ENCODE measurements around the gene KIAA2012.

KIAA2012 gene
- 0 to 0.27 (median 0.06) reads per million in 4 experiments for total RNA-seq

GRCh38 chr2:202072737-202073401, at the start of gene KIAA2012:
TSS of gene KIAA2012 (plus strand) at chr2:202073255. CDS start at chr2:202073628, 373 bp downstream.
- no peak for DNase-seq

DNA sequence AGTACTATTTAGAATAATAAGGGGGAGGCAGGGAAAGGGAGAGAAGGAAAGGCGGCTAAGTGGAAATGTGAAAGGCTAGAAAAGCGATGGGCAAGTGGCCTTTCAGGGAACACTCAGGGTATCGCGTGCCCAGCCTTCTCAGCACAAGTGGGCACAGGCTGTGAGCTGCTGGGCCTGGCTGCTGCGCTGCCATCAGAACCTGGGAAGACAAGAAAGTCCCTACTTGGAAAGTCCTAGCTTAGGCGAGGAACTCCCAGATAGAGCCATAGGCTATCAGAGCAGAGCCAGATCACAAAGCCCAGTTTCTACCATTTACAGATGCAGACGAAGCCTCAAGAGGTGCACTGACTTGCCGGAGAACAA, 49.2 kb upstream of the KIAA2012 start:
- DNase-seq = no peak

DNA sequence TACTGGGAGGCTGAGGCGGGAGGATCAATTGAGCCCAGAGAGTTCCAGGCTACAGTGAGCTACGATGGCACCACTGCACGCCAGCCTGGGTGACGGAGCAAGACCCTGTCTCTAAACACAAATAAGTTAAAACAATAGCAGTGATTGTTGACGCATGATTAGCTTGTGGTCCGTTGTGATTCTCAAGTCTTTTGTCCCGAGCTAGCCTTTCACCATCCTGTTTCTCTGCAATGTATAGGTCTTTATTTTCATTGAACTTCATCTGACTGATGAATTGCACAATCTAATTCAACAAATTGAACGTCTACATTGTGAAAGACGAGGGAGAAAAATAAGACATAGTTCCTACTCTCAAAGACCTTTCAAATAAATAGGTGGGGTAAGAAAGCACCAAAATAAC, 48.2 kb upstream of the KIAA2012 start:
- no peak for DNase-seq

GRCh38 chr2:202025816-202026215, 47.2 kb upstream of the KIAA2012 start:
- no peak for DNase-seq

DNA sequence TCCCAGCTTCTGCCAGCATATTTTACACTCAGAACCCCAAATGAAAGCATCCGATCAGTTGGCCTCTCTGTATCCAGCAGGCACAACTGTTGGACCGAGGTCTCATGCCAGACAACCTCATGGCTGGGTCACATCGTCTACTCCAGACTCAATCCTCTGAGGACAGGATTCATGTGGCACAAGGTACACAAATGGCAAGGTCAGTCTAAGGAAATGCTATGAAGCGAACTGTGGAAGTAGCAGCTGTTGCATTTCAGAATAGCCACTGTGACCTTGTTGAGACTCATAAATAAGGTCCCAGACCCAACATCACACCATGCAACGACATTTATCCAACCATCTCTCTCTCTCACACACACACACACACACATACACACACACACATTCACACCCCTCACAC, 46.5 kb upstream of the KIAA2012 start:
- DNase-seq = no peak

- no peak for DNase-seq
Measured at GRCh38 chr2:202030691-202031090, 42.4 kb upstream of the KIAA2012 start.

- no peak for DNase-seq
Measured at GRCh38 chr2:202031246-202031951, 41.7 kb upstream of the KIAA2012 start.

DNA sequence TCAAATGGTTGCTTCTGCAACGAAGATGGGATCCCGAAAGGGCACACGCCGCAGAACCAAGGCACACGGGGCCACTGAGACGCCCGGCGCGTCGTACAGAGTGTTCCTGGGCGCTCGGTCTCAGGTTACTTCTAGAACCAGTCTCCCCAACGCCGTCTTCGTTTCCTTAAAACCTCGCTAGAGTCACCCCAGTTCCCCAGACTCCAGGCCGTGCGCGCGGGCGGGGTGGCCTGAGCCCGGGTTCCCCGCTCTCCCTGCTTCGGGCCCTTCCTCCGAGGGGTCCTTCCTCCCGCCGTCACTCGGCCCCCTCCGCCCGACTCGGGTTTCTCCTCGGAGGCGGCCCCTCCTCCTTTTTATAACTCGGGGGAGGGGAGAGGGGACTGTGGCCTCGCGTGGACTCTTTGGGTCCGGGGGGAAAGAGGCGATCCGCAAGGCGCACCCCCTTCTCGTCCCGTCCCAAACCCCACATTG, 40.2 kb upstream of the KIAA2012 start:
- DNase-seq = no peak

DNA sequence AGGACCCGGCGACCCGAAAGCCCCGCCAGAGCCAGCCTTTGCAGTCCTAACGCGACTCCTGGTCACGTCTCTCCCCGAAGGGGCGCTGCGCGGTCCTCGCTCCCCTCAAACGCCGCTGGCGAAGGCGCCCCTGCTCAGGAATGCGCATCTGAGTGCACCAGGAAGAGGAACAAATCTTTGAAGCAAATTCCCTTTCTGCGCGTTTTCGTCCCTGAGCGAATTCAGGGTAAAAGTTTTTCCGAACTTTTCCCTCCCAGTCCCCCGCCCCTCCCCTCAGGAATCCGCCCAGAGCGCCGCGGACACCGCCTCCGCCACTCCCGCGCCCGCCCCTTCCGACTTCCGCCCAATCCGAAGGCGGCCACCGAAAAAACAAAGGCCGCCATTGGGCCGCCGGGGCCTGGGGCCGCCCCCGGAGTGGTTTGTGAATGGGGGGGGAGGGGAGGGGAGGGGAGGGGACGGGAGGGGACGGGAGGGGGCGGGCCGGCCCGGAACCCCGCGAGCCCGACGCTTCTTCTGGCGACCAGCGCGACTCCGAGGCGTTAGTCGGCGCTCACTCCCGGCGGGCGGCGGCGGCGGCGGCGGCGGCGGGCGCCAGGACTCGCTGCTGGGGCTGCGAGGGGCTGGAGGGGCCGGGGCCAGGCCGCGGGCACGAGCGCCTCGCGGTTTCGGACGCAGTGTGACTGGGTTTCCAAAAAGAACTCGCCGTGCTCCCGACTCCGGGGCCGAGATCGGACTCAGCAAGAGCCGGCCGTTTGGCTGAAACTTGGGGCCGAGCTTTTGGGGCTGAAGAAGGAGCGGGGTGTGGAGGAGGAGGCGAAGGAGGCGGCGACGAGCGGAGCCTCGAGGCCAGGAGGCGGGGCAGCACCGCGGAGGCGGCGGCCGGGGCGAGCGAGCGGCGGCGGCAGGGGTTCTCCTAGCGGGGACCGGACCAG, 39.5 kb upstream of the KIAA2012 start, which contains the start of gene FZD7:
Gene FZD7, plus strand, starts transcription at position 539 of the 932 bp plus-strand sequence. CDS start 793 bp downstream, outside the sequence.
- DNase-seq = peak; percentile 75

DNA sequence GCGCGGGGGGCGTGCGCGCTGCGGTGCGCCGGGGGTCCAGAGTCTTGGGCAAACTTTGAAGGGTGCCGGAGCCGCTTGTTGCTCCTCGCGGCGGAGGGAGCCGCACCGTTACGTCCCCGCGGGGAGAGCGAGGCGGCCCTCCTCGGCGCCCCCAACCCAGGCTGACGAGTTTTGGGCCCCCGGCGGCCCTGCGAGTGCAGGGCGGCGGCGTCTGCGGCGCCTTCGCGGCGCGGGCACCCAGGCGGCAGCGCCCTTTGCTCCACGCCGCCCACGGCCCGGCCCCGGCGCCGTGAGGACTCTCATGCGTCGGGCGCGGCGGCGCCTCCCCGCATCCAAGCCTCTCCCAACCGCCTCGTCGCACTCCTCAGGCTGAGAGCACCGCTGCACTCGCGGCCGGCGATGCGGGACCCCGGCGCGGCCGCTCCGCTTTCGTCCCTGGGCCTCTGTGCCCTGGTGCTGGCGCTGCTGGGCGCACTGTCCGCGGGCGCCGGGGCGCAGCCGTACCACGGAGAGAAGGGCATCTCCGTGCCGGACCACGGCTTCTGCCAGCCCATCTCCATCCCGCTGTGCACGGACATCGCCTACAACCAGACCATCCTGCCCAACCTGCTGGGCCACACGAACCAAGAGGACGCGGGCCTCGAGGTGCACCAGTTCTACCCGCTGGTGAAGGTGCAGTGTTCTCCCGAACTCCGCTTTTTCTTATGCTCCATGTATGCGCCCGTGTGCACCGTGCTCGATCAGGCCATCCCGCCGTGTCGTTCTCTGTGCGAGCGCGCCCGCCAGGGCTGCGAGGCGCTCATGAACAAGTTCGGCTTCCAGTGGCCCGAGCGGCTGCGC, 38.6 kb upstream of the KIAA2012 start:
- no peak for DNase-seq

DNA sequence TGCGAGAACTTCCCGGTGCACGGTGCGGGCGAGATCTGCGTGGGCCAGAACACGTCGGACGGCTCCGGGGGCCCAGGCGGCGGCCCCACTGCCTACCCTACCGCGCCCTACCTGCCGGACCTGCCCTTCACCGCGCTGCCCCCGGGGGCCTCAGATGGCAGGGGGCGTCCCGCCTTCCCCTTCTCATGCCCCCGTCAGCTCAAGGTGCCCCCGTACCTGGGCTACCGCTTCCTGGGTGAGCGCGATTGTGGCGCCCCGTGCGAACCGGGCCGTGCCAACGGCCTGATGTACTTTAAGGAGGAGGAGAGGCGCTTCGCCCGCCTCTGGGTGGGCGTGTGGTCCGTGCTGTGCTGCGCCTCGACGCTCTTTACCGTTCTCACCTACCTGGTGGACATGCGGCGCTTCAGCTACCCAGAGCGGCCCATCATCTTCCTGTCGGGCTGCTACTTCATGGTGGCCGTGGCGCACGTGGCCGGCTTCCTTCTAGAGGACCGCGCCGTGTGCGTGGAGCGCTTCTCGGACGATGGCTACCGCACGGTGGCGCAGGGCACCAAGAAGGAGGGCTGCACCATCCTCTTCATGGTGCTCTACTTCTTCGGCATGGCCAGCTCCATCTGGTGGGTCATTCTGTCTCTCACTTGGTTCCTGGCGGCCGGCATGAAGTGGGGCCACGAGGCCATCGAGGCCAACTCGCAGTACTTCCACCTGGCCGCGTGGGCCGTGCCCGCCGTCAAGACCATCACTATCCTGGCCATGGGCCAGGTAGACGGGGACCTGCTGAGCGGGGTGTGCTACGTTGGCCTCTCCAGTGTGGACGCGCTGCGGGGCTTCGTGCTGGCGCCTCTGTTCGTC, 37.7 kb upstream of the KIAA2012 start:
- DNase-seq = no peak

DNA sequence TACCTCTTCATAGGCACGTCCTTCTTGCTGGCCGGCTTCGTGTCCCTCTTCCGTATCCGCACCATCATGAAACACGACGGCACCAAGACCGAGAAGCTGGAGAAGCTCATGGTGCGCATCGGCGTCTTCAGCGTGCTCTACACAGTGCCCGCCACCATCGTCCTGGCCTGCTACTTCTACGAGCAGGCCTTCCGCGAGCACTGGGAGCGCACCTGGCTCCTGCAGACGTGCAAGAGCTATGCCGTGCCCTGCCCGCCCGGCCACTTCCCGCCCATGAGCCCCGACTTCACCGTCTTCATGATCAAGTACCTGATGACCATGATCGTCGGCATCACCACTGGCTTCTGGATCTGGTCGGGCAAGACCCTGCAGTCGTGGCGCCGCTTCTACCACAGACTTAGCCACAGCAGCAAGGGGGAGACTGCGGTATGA, 37.1 kb upstream of the KIAA2012 start:
- no peak for DNase-seq

DNA sequence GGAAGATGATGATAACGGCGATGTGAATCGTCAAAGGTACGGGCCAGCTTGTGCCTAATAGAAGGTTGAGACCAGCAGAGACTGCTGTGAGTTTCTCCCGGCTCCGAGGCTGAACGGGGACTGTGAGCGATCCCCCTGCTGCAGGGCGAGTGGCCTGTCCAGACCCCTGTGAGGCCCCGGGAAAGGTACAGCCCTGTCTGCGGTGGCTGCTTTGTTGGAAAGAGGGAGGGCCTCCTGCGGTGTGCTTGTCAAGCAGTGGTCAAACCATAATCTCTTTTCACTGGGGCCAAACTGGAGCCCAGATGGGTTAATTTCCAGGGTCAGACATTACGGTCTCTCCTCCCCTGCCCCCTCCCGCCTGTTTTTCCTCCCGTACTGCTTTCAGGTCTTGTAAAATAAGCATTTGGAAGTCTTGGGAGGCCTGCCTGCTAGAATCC, 36.4 kb upstream of the KIAA2012 start:
- no peak for DNase-seq

DNA sequence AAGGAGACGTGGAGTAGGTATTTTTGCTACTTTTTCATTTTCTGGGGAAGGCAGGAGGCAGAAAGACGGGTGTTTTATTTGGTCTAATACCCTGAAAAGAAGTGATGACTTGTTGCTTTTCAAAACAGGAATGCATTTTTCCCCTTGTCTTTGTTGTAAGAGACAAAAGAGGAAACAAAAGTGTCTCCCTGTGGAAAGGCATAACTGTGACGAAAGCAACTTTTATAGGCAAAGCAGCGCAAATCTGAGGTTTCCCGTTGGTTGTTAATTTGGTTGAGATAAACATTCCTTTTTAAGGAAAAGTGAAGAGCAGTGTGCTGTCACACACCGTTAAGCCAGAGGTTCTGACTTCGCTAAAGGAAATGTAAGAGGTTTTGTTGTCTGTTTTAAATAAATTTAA, 36.0 kb upstream of the KIAA2012 start:
- DNase-seq = no peak

DNA sequence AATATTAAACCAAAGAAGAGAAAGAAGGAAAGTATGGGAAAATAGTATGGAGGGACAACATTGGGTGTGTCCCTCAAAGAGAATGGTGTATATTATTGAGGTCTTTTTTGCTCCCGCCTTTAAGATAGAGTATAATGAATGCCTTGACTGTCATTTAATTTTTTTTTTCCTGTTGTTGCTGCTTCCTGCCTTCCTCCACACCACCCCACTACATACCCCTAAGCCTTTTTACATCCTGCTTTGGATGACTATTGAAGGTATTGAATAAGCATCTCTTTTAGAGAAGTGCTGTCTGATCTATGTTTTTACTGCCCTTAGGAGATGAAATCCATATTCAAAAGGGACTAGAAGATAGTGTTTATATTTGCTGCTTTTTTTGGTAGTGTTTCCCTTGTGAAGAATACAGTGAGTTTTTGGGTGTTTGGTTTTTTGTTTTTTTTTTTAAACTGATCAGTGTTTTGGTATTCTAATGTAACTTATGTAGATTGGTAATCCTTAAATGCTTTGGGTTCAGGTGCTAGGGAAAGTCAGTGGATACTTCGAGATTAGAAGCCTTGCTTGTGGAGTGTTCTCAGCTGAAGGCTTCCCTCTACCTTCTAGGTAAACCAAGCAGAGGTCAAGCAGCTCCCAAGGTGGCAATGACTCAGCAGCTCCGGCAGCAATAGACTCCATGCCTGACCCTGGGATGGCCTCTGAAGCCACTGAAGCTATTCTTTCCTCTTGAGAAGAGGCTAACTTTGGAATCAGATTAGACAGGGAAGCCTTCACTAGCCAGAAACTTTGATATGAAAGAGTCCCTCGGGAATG, 34.4 kb upstream of the KIAA2012 start:
- DNase-seq = no peak

- no peak for DNase-seq
Measured at GRCh38 chr2:202039278-202040078, 33.6 kb upstream of the KIAA2012 start.

- no peak for DNase-seq
Measured at GRCh38 chr2:202040079-202040844, 32.8 kb upstream of the KIAA2012 start.

DNA sequence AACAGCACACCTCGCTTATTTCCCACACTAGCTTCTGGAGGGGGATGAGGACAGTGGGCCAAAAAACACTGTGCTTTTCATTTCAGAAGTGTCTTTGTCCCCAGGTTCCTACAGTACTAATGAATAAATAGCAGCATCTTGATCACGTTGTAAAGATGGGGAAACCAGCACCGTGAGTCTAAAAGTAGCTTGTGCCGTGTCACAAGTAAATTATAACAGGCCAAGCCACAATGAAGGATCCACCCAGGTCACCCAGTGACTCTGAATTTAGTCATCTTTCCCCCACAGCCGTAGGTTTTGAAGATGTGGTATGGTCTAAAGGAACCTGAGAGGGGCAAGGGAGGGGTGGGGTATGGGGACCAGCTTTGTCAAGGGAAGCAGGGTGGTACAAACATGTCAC, 30.6 kb upstream of the KIAA2012 start:
- no peak for DNase-seq

- DNase-seq = no peak
Measured at GRCh38 chr2:202043475-202043874, 29.6 kb upstream of the KIAA2012 start.
